Thymus (tissue), 11 donors: ENCODE measurements around the gene SNRNP35. TPM values are rescaled to one million over a fixed set of nuclear protein-coding genes. Genes with fewer than 3 reads are reported as not detected.
"Not testable (repeated sequence)": the region's sequence is repeated elsewhere in the genome, so short reads cannot be mapped to it uniquely, and the experiment has no call there.

Source experiments
- DNase-seq, 9 donors: peaks; one replicate each; pipeline ENCODE4 v3.0.0-alpha.2; 2013; ENCODE audit warnings: low spot score in 9 of 9, low read depth in 6 of 9, missing footprints in 1 of 9
- H3K27ac ChIP-seq, 2 donors: one replicate each; pipeline ENCODE4 v1.5.1; 2013; ENCODE audit warnings: control low read depth in 1 of 2, low read depth in 1 of 2, low read length in 1 of 2, mild to moderate bottlenecking in 1 of 2, moderate library complexity in 1 of 2
- H3K27me3 ChIP-seq, 2 donors: one replicate each; pipeline ENCODE4 v1.5.1; 2013; ENCODE audit warnings: low read length in 1 of 2; ENCODE audit not compliant: control insufficient read depth in 2 of 2, insufficient read depth in 1 of 2
- H3K36me3 ChIP-seq, 2 donors: one replicate each; pipeline ENCODE4 v1.5.1; 2013; ENCODE audit warnings: low read length in 1 of 2, mild to moderate bottlenecking in 1 of 2, moderate library complexity in 1 of 2; ENCODE audit not compliant: control insufficient read depth in 2 of 2, insufficient read depth in 2 of 2
- H3K4me1 ChIP-seq, 2 donors: one replicate each; pipeline ENCODE4 v1.5.1; 2013; ENCODE audit warnings: low read length in 2 of 2; ENCODE audit not compliant: control insufficient read depth in 2 of 2, insufficient read depth in 2 of 2
- H3K4me3 ChIP-seq, 2 donors: one replicate each; pipeline ENCODE4 v1.5.1; 2013; ENCODE audit warnings: low read length in 2 of 2, control low read depth in 1 of 2, mild to moderate bottlenecking in 1 of 2
- H3K9me3 ChIP-seq, 2 donors: one replicate each; pipeline ENCODE4 v1.5.1; 2013; ENCODE audit warnings: low read length in 1 of 2, mild to moderate bottlenecking in 1 of 2; ENCODE audit not compliant: control insufficient read depth in 2 of 2, insufficient read depth in 1 of 2
- WGBS: extraction: QIAGEN DNeasy Blood & Tissue Kit; methylation state at CpG from one replicate; pipeline ENCODE4 v1.1.7; 2013; 5-methylcytosine and 5-hydroxymethylcytosine counted together
- polyA plus RNA-seq: library from polyadenylated mRNA; stranded (reverse); fragments of 200-250 nt; gene quantifications from one replicate; pipeline ENCODE4 v1.2.3, GENCODE V29; 2013
- total RNA-seq: library from RNA; stranded (reverse); fragments of 120-200 nt; gene quantifications from one replicate; pipeline ENCODE4 v1.2.4, GENCODE V29; 2013
- donor health status: healthy.

Gene SNRNP35
- total and polyA plus RNA-seq, 2 donors, result 23.1 to 53.9 TPM

DNA sequence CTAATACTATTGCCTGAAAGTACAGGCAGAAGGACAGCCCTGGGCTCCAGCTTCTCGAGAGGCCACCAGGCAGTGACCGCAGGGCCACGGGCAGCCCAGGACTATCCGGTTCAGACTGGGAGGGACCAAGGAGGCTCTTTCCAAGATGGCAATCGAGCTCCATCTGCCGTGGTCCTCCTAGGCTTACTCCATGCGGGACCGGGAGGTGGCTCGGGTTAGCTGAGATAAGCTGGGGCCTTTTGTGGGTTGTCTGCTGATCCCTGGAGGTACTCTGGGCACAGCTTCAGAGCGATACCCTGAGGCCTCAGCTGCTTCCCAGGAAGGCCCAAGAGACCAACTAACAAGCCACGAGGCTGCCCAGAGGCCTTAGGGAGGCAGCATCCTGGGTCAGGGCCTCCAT is 33.1 kb downstream of the SNRNP35 start:
- Histone ChIP-seq H3K27ac (no peak overlapping the region), H3K4me1 (no peaks in the 10 kb centered on the region), H3K27me3 (no peaks in the 10 kb centered on the region), H3K36me3 (no peaks in the 10 kb centered on the region), H3K4me3 (no peak overlapping the region), H3K9me3 (no peaks in the 10 kb centered on the region)
- WGBS, result 97% methylated on average over 11 of the region's 11 CpGs
- DNase-seq, result no peak

DNA sequence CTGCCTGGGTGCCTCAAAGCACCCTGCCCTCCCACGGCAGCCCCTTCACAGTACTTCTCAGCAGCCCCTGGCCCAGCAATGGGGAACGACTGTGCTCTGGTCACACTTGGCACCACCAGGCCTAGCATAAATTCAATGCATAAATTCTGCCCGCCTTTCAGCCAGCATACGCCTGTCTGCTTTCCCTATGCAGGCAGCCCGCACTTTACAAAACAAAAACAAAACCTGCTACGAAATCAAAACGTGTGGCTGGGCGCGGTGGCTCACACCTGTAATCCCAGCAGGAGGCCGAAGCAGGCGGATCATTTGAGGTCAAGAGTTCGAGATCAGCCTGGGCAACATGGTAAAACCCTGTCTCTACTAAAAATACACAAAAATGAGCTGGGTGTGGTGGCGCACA is 33.5 kb downstream of the SNRNP35 start:
- no peak for DNase-seq
- no peak overlapping the region for H3K4me3 ChIP-seq
- H3K36me3 ChIP-seq, result no peaks in the 10 kb centered on the region
- 93% methylated on average over 13 of the region's 13 CpGs for WGBS
- no peak overlapping the region for H3K27ac ChIP-seq
- no peaks in the 10 kb centered on the region for H3K4me1 ChIP-seq
- H3K9me3 ChIP-seq, result no peaks in the 10 kb centered on the region
- no peaks in the 10 kb centered on the region for H3K27me3 ChIP-seq

DNA sequence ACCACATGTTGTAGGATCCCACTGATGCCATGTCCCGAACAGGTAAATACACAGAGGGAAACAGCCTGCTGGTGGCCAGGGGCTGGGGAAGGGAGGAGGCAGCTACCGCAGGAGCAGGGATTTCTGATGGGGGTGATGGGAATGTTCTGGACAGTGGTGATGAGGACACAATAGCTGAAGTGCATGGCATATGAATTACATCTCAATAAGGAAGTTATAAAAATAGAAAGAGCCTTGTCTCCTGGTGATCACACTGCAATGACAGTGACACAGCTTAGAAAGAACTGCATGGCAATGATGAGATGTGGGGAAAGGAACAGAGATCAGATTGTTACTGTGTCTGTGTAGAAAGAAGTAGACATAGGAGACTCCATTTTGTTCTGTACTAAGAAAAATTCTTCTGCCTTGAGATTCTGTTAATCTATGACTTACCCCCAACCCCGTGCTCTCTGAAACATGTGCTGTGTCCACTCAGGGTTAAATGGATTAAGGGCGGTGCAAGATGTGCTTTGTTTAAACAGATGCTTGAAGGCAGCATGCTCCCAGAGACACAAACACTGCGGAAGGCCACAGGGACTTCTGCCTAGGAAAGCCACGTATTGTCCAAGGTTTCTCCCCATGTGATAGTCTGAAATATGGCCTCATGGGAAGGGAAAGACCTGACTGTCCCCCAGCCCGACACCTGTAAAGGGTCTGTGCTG is 34.5 kb downstream of the SNRNP35 start:
- H3K36me3 ChIP-seq, H3K27ac ChIP-seq, H3K4me3 ChIP-seq, H3K27me3 ChIP-seq, H3K4me1 ChIP-seq, H3K9me3 ChIP-seq, DNase-seq: not testable (repeated sequence)
- WGBS, result 97% methylated on average over 7 of the region's 7 CpGs

- no peaks in the 10 kb centered on the region for H3K27me3 ChIP-seq
- H3K36me3 ChIP-seq, result no peaks in the 10 kb centered on the region
- H3K9me3 ChIP-seq, result no peaks in the 10 kb centered on the region
- H3K4me1 ChIP-seq, result no peaks in the 10 kb centered on the region
- DNase-seq, result no peak
- H3K4me3 ChIP-seq, result no peak overlapping the region
- H3K27ac ChIP-seq, result no peak overlapping the region
- 95% methylated on average over 18 of the region's 18 CpGs for WGBS
Observed at GRCh38 chr12:123494124-123494851, 36.3 kb downstream of the SNRNP35 start.

DNA sequence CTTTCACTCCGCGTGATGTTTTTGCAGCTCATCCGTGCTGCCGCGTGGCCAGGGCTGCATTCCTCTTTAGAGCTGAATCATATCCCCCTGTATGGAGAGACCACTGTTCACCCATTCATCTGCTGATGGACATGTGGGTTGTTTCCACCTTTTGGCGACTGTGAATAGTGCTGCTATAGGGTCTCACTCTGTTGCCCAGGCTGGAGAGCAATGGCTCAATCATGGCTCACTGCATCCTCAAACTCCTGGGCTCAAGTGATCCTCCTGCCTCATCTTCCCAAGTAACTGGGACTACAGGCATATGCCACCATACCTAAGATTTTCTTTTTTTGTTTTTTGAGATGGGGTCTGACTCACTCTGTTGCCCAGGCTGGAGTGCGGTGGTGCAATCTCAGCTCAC is 39.1 kb downstream of the SNRNP35 start:
- no peak overlapping the region for H3K27ac ChIP-seq
- H3K27me3 ChIP-seq, result no peaks in the 10 kb centered on the region
- WGBS, result 98% methylated on average over 7 of the region's 7 CpGs
- no peaks in the 10 kb centered on the region for H3K4me1 ChIP-seq
- no peaks in the 10 kb centered on the region for H3K36me3 ChIP-seq
- H3K9me3 ChIP-seq, result no peaks in the 10 kb centered on the region
- DNase-seq, result no peak
- no peak overlapping the region for H3K4me3 ChIP-seq

DNA sequence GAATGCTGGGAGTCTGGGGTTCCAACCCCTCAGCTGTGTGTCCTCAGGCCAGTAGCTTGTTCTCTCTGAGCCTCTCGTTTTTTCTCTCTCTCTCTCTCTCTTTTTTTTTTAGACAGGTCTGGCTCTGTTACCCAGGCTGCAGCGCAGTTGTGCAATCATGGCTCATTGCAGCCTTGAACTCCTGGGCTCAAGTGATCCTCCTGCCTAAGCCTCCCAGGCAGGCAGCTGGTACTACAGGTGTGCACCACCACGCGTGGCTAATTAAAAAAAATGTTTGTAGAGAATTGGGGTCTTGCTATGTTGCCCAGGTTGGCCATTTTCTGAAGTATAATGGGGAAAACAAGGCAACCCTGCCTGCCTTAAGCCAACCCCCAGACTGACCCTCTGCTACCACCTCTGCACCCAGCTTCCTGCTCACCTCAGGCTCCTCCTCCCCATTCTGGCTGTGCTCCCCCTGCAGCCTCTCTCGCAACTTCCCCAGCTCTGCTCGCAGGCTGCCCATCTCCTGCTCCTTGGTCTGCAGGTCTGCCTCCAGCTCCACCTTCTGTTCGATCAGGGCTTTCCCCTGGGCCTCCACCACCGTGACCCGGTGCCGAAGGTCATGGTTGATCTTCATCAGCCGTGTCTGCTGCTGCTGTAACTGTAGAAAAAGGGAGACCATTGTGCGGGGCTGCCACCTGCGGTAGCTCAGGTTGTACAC is 40.3 kb downstream of the SNRNP35 start:
- H3K36me3 ChIP-seq, result no peaks in the 10 kb centered on the region
- H3K4me3 ChIP-seq, result no peak overlapping the region
- WGBS, result 96% methylated on average over 13 of the region's 13 CpGs
- no peak overlapping the region for H3K27ac ChIP-seq
- no peak for DNase-seq
- no peaks in the 10 kb centered on the region for H3K9me3 ChIP-seq
- no peaks in the 10 kb centered on the region for H3K27me3 ChIP-seq
- H3K4me1 ChIP-seq, result no peaks in the 10 kb centered on the region

DNA sequence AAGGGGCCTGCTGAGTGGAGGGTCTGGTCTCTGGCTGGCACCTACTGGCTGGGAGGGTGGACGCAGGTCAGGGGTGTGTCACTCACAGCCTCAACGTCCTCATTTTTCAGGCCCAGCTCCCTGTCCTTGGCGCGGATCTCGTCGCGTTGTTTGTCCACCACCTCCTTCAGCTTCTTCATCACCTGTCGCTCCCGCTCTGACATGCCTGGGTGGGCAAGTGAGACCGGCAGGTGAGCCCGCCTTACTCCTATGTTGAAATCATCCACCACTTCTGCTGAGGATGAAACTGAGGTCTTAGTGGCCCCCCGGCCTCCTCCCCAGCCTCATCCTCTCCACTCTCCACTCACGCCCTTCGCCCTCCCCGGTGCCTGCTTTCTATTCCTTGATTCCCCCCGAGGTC is 41.4 kb downstream of the SNRNP35 start:
- Histone ChIP-seq H3K4me1 (no peaks in the 10 kb centered on the region), H3K9me3 (no peaks in the 10 kb centered on the region), H3K4me3 (no peak overlapping the region), H3K27ac (no peak overlapping the region), H3K36me3 (no peaks in the 10 kb centered on the region), H3K27me3 (no peaks in the 10 kb centered on the region)
- WGBS, result 90% methylated on average over 16 of the region's 16 CpGs
- no peak for DNase-seq

DNA sequence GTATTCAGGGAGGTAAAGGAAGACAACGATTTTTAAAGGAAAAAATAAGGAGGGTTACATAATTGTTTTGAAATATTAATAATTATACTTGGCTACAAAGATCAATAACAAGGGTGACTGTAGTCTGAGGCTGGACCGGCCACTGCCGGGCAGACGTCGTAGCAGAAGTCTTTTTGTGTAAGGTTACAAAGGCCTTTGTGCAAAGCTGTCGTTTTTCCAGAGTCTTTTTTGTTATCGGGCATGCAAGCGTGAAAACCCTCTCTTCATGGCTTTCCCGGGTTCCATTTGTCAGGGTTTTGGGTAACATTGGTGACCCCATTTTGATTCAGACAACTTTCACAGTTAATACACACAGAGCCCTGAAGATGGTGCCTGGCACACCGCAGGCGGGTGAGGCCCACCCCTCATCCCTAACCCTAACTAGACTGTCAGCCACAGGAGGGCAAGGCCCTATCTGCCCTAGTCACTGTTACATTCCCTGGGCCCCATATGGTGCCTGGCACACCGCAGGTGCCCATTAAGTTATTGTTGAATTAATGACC is 44.3 kb downstream of the SNRNP35 start:
- Histone ChIP-seq H3K27me3 (no peaks in the 10 kb centered on the region), H3K9me3 (no peaks in the 10 kb centered on the region), H3K36me3 (no peaks in the 10 kb centered on the region), H3K4me3 (no peak overlapping the region), H3K27ac (no peak overlapping the region), H3K4me1 (no peaks in the 10 kb centered on the region)
- no peak for DNase-seq
- WGBS, result 94% methylated on average over 12 of the region's 12 CpGs
